ENCODE results near the gene MED20.

GRCh38 chr6:41895300-41896233, 25.4 kb downstream of the MED20 start, which contains the start of gene USP49:
- no peak for TF ChIP-seq EZH2 (IDR thresholded peaks at IDR 0.05; ENCODE audit: borderline replicate concordance, low read length)
- no peak for TF ChIP-seq CTCF (IDR thresholded peaks at IDR 0.05; ENCODE audit: low read length)
